Dermis lymphatic vessel endothelial cell (primary cell): ENCODE data around the gene METTL14. TPM values are rescaled to one million over a fixed set of nuclear protein-coding genes. Genes with fewer than 3 reads are reported as not detected.

Experiments
- total RNA-seq: library from RNA; depleted of rRNA; stranded (reverse); fragments of >200 nt; gene quantifications from 2 replicates; pipeline ENCODE4 v1.2.1, GENCODE V29; 2014

METTL14 gene
- 11.7 and 26.7 TPM in 2 replicates for total RNA-seq

DNA sequence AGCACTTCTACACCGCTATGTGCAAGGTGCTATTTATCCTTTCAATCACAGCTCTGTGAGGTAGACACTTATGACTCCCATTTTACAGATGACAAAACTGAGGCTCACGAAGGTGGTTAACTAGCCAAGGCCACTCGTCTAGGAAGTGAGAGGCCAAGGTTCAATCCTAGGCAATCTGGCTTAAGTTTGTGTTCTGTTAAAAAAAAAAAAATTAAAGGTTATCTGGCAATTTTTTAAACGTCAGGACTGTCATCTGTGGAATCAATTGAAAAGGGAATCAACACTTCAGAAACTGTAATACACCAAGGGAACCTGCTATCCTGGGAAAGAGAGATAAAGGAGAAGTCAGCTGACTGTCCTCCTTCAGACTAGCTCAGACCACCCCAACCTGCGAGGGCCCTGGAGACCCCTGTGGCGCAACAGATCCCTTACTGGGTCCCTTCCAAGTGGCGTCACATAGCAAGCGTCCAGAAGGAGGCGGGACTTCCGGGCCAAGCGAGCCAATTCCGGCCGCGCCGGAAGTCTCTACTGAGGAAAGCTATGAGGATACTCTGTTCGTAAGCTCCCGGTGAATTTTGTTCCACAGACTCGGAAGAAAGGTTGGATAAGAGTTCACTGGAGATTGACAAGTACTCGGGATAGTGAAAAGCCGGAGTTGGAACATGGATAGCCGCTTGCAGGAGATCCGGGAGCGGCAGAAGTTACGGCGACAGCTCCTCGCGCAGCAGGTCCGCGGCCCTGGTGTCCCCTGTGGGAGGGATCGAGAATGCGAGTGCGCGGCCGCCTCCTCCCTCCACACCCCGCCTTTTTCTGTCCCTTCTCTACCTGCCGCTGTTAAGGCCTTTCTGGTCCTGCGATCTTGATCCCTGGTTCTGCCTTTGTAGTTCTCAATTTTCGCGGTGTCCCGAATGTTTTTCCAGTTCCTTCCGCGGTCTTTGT lies at the start of gene METTL14:
Gene METTL14, plus strand, starts transcription at position 520 of the 939 bp plus-strand sequence. Its CDS starts 143 bp downstream, at position 663.

Other genes with a start within 250 kb of the METTL14 start
- gene SEC24D, start 150.7 kb downstream of the METTL14 start, total RNA-seq: 25.0 and 26.1 TPM in 2 replicates
- gene SYNPO2, start 203.5 kb downstream of the METTL14 start, total RNA-seq: 0.11 and 0.52 TPM in 2 replicates